ENCODE data around the gene STK11. TPM values are rescaled to one million over a fixed set of nuclear protein-coding genes. Genes with fewer than 3 reads are reported as not detected.
A peak's percentile ranks its signal among the peaks of the same experiment; 100 is the strongest.

Gene STK11
- total and polyA plus RNA-seq, 2 of the 4 experiments (the other 2 are of a cell fraction), result 39.3 to 42.8 TPM

DNA sequence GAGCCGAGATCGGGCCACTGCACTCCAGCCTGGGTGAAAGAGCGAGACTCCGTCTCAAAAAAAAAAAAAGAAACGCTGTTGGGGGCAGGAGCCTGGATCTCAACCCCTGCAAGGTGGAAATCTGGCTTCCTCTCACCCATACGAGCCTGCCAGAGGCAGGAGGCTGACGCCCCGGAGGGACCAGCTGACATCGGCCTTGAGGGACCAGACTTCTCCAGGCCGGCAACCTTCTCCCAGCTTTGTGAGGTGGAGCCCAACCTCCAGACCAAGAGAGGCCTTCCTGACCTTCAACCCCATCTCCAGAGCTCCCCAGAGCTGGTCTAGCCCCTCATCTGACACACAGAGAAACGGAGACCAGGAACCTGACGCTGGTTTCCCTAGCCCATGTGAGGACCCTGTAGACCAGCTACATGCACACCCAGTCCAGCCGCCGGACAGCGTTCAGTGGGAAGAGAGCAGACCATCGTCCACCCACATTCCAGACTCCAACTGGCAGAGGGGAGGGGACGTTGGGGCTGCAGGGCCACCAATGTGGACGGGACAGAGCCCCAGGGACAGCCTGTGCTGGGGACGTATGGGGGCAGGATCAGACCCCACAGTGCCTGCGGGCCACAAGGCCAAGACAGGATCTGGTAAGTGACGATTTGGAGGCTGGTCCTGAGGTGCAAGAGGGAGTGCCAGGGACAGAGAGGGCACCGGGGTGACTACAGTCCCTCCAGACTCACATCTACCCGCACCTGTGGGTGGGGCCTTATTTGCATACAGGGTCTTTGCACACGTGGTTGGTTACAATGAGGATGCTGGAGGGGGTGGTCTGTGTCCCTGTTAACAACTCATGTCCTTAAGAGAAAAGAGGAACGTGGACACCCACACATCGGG, 42.9 kb upstream of the STK11 start (continued):
- TF ChIP-seq CHD1 (IDR thresholded peaks at IDR 0.05; ENCODE audit: low read depth, low read length), result no peak

DNA sequence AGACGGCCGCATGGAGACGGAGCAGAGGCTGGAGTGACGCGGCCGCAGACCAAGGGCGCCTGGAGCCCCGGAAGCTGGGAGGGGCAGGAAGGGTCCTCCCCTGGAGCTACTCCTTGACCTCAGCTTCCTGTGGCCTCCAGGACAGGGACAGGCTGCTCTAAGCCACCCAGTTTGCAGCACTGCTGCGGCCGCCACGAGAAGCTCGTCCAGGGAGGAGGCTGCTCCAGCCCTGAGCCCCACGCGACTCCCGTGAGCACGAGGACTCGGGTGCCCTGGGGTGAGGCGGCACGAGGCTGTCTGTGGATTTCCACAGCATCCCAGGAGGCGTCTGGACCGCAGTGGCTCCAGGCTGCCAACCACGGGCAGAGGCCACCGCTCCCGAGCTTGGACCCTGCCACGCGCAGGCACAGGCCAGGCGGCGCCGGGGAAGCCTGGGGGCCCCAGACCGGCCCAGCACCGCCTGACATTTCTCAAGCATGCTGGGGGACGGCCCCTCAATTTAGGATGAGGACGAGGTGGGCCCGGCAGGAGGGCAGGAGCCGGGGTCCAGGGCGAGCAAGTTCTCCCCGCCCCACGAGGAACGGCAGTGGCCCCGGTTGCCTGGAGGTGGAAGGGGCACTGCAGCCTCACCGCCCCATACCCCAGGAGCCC, 42.2 kb upstream of the STK11 start:
- no TSS peak for BruUV-seq (replicated peaks)
- ATAC-seq (ENCODE audit: low read depth), result no peak
- no peak for TF ChIP-seq RFX5 (IDR thresholded peaks at IDR 0.05; ENCODE audit: low read depth, low read length)
- no peak for TF ChIP-seq MAFK (IDR thresholded peaks at IDR 0.05; ENCODE audit: low read depth, low read length)
- no peak for TF ChIP-seq RAD21 (IDR thresholded peaks at IDR 0.05; ENCODE audit: low read length)
- TF ChIP-seq CEBPB (IDR thresholded peaks at IDR 0.05; ENCODE audit: low read depth, low read length), result no peak
- TF ChIP-seq MXI1 (IDR thresholded peaks at IDR 0.05; ENCODE audit: borderline replicate concordance, low read depth, low read length), result no peak
- TF ChIP-seq, protein P1, sequence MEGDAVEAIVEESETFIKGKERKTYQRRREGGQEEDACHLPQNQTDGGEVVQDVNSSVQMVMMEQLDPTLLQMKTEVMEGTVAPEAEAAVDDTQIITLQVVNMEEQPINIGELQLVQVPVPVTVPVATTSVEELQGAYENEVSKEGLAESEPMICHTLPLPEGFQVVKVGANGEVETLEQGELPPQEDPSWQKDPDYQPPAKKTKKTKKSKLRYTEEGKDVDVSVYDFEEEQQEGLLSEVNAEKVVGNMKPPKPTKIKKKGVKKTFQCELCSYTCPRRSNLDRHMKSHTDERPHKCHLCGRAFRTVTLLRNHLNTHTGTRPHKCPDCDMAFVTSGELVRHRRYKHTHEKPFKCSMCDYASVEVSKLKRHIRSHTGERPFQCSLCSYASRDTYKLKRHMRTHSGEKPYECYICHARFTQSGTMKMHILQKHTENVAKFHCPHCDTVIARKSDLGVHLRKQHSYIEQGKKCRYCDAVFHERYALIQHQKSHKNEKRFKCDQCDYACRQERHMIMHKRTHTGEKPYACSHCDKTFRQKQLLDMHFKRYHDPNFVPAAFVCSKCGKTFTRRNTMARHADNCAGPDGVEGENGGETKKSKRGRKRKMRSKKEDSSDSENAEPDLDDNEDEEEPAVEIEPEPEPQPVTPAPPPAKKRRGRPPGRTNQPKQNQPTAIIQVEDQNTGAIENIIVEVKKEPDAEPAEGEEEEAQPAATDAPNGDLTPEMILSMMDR (conservative IDR thresholded peaks at IDR 0.05; ENCODE audit: low read depth, low read length), result no peak
- TF ChIP-seq, protein P2, sequence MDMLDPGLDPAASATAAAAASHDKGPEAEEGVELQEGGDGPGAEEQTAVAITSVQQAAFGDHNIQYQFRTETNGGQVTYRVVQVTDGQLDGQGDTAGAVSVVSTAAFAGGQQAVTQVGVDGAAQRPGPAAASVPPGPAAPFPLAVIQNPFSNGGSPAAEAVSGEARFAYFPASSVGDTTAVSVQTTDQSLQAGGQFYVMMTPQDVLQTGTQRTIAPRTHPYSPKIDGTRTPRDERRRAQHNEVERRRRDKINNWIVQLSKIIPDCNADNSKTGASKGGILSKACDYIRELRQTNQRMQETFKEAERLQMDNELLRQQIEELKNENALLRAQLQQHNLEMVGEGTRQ (IDR thresholded peaks at IDR 0.05; ENCODE audit: low read depth, low read length), result no peak
- no peak for TF ChIP-seq MAZ (IDR thresholded peaks at IDR 0.05; ENCODE audit: borderline replicate concordance, low read depth, low read length)
- TF ChIP-seq BHLHE40 (IDR thresholded peaks at IDR 0.05; ENCODE audit: low read depth, low read length), result no peak
- no peak for TF ChIP-seq FOS (IDR thresholded peaks at IDR 0.05; ENCODE audit: low read depth, low read length)
- TF ChIP-seq POLR2A (IDR thresholded peaks at IDR 0.05; ENCODE audit: low read depth, low read length), result no peak

More for the DNA sequence above, 42.2 kb upstream of the STK11 start:
- no peak overlapping the region for H2AK5ac ChIP-seq (ENCODE audit: low read depth, low read length)
- no peak overlapping the region for H3K9ac ChIP-seq (ENCODE audit: low read depth, low read length)
- no peak overlapping the region for H3K4me2 ChIP-seq (ENCODE audit: low read depth, low read length)
- H3K4me1 ChIP-seq (ENCODE audit: control insufficient read depth, insufficient read depth, low read length), result peaks cover 7% of the 10 kb centered on the region
- in situ Hi-C loops (cut with MboI; ENCODE audit: low sequenced_read_pairs) (no loop called here), dilution Hi-C loops (cut with HindIII; ENCODE audit: low sequenced_read_pairs, unreplicated experiment) (no loop called here), intact Hi-C loops (cut with micrococcal nuclease) (no loop called here)
- no peak overlapping the region for H2BK120ac ChIP-seq (ENCODE audit: low read depth, low read length)
- no peak overlapping the region for H2BK20ac ChIP-seq (ENCODE audit: low read depth, low read length)
- H4K20me1 ChIP-seq (ENCODE audit: insufficient read depth, low read length), result peaks cover 81% of the 10 kb centered on the region
- no peaks in the 10 kb centered on the region for H3K27me3 ChIP-seq (ENCODE audit: control insufficient read depth, insufficient read depth, low read length)
- no peak overlapping the region for H3K4me3 ChIP-seq (ENCODE audit: insufficient read depth, low read depth, low read length)
- H4K8ac ChIP-seq (ENCODE audit: low read depth in 2 of 2, low read length in 2 of 2), result no peak overlapping the region
- no peak overlapping the region for H3K14ac ChIP-seq (replicated peaks; ENCODE audit: low read depth, low read length)
- no peak overlapping the region for H2BK15ac ChIP-seq (ENCODE audit: low read depth, low read length)
- ChIA-PET CTCF (no interaction called here), POLR2A (ENCODE audit: unreplicated experiment) (no interaction called here)
- WGBS, 2 experiments (ENCODE audit: extremely low coverage in 2 of 2, insufficient read length in 1 of 2), result 96% methylated on average over 22 of the region's 41 CpGs; no CpG with 5 or more reads in 1 of the 2 experiments
- peaks cover 9 to 57% of the 10 kb centered on the region in 2 experiments for H3K79me1 ChIP-seq (ENCODE audit: low read depth in 1 of 2, low read length in 2 of 2)
- DNase-seq, result no peak
- H3K9me3 ChIP-seq (ENCODE audit: control insufficient read depth, insufficient read depth, low read length), result no peaks in the 10 kb centered on the region
- H3K27ac ChIP-seq (ENCODE audit: insufficient read depth, low read length), result no peak overlapping the region
- H3K56ac ChIP-seq (ENCODE audit: extremely low read depth, insufficient read depth, low read length), result no peak overlapping the region
- H3K36me3 ChIP-seq (ENCODE audit: control insufficient read depth, insufficient read depth, low read length), result peaks cover 25% of the 10 kb centered on the region
- H4K91ac ChIP-seq (ENCODE audit: insufficient read depth, low read depth, low read length), result no peak overlapping the region
- no peak overlapping the region for H2BK5ac ChIP-seq (ENCODE audit: low read depth, low read length, poor library complexity, severe bottlenecking)
- no peak overlapping the region for H2AFZ ChIP-seq (replicated peaks; ENCODE audit: low read length, poor library complexity)
- H2AK9ac ChIP-seq (replicated peaks; ENCODE audit: low read depth, low read length, poor library complexity), result peak overlapping the region; percentile 24
- H3K18ac ChIP-seq (ENCODE audit: low read depth, low read length), result no peak overlapping the region
- H3K4ac ChIP-seq (ENCODE audit: low read depth, low read length), result no peak overlapping the region
- H4K5ac ChIP-seq (ENCODE audit: low read depth, low read length), result no peak overlapping the region
- H3K23ac ChIP-seq (ENCODE audit: low read depth, low read length), result no peak overlapping the region
- peaks cover 4% of the 10 kb centered on the region; the same call in 1 of the 2 replicates for H3K9me1 ChIP-seq (ENCODE audit: insufficient read depth, low read length)

All from IMR-90 (cell line).